HG03108 (cell line): ENCODE data around the gene DGKG.

Experiments
- ATAC-seq: cut with Tn5 transposase; IDR thresholded peaks from one replicate; pipeline ENCODE4 v1.9.1; 2021; ENCODE audit warnings: moderate library complexity; ENCODE audit not compliant: unreplicated experiment

DGKG gene

DNA sequence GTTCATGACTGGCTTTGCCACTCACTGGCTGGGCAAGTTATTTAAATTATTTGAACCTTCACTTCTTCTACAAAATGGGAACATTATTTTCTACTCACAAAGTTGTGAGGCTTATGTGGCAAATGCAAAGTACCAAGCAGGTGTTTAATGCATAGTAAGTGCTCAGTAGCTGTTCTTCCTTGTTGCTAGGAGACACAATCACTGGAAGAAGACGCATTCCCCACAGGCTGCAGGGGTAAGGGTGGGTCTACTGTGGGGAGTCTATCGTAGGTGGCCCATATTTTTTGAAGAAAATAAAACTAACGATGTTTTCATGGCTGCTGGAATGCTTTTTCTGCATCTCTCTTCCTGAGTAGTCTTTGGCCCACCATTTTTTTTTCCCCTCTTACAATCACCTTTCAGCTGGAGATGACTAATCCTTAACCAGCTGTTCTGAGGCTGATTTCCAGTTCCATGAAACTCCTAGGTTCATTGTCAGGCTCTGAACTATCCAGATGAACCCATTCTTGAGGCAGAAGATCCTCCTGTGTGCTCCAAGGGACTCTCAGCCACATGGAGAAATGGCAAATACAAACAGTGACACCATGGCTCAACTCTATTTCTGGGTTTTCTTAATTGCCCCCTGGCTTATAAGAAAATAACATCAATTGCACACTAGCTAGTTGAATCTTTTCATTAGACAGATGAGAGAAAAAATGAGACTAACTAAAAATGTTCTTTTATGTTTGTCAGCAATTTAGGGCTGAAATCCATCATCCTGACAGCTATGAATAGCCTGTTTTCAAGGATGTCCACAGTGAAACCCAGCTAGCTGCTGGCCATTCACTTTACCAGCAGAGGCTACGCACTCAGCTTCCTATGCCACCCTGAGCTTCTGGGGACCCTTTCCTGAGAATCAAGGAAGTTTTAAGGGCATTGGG lies 144.9 kb downstream of the DGKG start:
- no peak for ATAC-seq

- no peak for ATAC-seq
Observed at GRCh38 chr3:186214670-186215069, 147.4 kb downstream of the DGKG start.

DNA sequence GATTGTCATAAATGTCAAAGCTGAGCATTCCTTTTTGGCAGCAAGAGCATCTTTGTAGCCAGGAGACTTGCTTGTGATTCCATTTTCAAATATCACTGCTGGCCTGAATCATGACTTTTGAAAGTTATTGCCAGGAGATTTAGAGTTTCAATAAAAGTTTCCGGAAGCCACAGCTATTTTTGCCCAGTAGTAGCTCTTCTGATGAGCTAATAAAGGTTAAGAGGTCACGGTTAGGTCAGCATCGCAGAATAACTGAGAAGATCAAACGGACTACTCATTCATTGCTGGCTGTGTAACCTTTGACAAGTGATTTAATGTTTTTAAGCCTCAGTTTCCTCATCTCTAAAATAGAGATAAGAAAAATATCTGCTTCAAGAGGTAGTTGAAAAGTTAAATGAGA lies 148.1 kb downstream of the DGKG start:
- no peak for ATAC-seq

DNA sequence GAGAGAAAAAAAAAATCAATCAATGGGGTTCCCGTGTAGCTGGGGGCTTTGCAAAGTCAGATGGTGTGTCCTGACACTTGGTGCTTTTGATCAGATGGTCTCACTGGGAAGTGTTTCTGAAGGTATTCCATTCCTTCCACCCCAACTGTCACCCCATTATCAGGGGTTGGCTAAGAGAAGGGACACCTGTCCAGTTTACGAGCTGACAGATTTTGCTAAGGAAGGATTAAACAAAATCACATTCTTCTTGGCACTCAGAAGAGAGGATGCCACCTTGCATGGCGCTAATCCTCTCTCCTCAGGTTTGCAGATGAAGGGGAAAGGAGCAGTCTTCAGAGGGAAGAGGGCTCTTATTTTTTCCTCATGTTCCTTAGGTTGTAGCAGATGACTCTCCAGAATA lies 149.4 kb downstream of the DGKG start:
- ATAC-seq, result no peak

- no peak for ATAC-seq
Observed at GRCh38 chr3:186210852-186211500, 151.1 kb downstream of the DGKG start.

- no peak for ATAC-seq
Observed at GRCh38 chr3:186209810-186210752, 152.0 kb downstream of the DGKG start.

DNA sequence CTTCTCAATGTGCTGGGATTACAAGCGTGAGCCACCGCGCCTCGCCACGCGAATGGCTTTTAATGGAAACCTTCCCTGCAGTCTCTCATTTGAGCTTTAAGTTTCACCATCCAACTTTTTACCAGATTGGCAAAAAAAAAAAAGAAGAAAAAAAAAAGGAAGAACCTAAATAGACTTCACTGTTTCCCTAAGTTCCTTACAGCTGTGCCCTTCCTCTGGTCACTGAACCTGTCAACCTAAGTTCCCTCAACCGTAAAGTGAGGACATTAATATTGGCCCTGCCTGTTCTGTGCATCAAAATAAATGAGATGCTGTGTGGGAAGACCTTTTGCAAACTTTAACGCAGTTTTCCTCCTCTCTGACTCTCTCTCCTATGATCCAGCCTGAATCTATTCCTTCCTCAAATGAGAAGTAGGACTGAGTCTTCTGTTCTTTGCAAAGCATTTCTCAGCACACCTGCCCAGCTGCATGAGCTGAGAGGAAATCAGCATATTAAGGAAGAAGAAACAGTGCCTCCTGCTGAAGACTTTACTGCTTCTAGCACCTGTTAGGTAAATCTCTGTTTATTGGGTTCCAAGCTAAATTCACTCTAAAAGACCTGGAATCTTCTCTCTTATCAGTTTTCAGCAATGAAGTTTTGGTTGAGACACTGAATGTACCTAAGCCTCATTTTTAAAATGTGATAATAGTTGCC lies 153.6 kb downstream of the DGKG start:
- ATAC-seq, result no peak

DNA sequence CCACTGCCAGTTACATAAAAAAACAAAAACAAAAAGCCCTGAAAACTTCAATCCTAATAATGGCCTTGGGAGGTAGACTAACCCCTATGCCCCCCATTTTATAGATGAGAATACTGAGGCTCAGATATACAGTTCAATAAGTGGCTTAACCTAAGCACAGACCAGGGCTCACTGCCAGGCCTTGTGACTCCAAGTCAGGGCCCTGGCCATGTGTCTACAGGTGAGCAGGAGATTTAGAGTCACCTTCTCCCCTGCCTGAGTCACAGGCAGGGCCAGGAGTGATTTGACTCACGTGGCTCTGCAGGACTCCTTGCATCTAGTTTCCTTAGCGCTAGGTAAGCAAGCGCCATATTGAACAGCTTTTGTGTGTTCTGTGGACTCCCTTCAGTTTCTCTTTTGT lies 154.5 kb downstream of the DGKG start:
- no peak for ATAC-seq

DNA sequence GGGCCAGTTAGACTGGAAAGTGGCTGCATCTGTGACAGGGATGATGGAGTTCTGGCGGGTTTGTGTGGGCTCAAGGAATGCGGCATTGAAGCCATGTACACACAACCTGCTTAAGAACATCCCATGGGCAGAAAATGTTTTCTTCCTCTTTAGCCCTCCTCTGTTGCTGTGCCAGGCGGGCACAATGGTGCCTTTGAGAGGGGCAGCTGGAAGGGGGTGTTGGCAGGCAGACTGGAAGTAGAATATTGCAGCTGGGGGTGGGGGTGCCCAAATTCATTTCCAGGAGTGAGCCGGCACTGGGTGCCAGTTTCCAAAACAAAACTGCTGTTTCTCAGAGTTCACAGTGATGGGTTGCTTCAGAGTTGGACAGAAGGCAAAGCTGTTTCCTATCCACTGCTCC lies 161.3 kb downstream of the DGKG start:
- ATAC-seq, result no peak

- ATAC-seq, result no peak
Observed at GRCh38 chr3:186198442-186198841, 163.6 kb downstream of the DGKG start.

GRCh38 chr3:186194451-186194811 lies 167.6 kb downstream of the DGKG start:
- no peak for ATAC-seq

- no peak for ATAC-seq
Observed at GRCh38 chr3:186193534-186194450, 168.2 kb downstream of the DGKG start.

DNA sequence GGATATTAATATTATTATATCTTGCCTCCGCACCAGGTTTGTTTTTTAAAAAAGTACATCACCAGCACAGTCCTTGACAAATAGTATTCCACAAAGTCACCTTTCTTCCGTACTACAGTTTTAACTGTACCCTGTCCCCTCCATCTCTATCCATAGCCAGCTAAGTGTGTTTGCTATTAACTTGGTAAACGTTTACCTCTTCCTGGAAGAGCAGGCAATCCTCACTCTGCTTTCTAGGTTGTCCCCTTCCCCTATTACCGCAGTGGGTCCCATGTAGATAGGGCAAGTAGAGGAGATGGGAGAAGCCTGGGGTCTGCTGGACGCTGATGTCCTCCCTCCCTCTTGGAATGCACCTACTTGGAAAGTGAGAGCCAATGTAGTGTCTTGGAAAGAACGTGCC lies 169.2 kb downstream of the DGKG start:
- no peak for ATAC-seq

- no peak for ATAC-seq
Observed at GRCh38 chr3:186189492-186189891, 172.5 kb downstream of the DGKG start.

- no peak for ATAC-seq
Observed at GRCh38 chr3:186187401-186188275, 174.4 kb downstream of the DGKG start.

- peak; percentile 82 for ATAC-seq
Observed at GRCh38 chr3:186185194-186185787, 176.7 kb downstream of the DGKG start.

DNA sequence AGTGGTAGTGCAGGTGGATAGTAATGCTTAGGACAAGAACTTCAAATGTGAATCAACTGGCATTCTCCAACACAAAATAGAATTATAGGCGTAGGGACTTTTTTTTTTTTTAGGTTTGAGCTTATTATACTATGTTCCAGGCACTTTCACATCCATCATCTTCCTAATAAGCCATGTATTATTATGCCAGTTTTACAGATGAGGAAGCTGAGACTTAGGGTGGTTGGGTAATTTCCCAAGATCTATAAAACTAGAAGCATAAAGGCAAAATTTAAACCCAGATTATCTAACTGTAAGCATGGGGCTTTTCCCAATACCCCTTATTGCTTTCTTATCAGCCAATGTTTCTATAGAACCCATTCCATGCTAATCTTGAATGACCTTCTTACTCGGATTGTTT lies 178.0 kb downstream of the DGKG start:
- ATAC-seq, result no peak

GRCh38 chr3:186182850-186183249 lies 179.2 kb downstream of the DGKG start:
- ATAC-seq, result no peak
